Glutamatergic neuron (in vitro differentiated cells): ENCODE results near the gene NPIPA2. TPM values are rescaled to one million over a fixed set of nuclear protein-coding genes. Genes with fewer than 3 reads are reported as not detected.
"Not testable (repeated sequence)": the region's sequence is repeated elsewhere in the genome, so short reads cannot be mapped to it uniquely, and the experiment has no call there.

Experiments used
- DNase-seq: peaks from one replicate; pipeline ENCODE4 v3.0.0; 2022
- H3K27ac Mint-ChIP-seq: one replicate; pipeline ENCODE4 v1.8.0; 2020; ENCODE audit warnings: mild to moderate bottlenecking, mixed read lengths, inconsistent platforms; ENCODE audit not compliant: unreplicated experiment
- H3K27me3 Mint-ChIP-seq: one replicate; pipeline ENCODE4 v1.8.0; 2020; ENCODE audit warnings: mild to moderate bottlenecking, moderate library complexity, mixed read lengths, inconsistent platforms; ENCODE audit not compliant: unreplicated experiment
- H3K36me3 Mint-ChIP-seq: one replicate; pipeline ENCODE4 v1.8.0; 2020; ENCODE audit warnings: mild to moderate bottlenecking, mixed read lengths, inconsistent platforms; ENCODE audit not compliant: unreplicated experiment
- H3K4me1 Mint-ChIP-seq: one replicate; pipeline ENCODE4 v1.8.0; 2020; ENCODE audit warnings: mild to moderate bottlenecking, low read depth, mixed read lengths, inconsistent platforms; ENCODE audit not compliant: unreplicated experiment
- H3K4me3 Mint-ChIP-seq: one replicate; pipeline ENCODE4 v1.8.0; 2020; ENCODE audit warnings: mild to moderate bottlenecking, mixed read lengths, inconsistent platforms; ENCODE audit not compliant: unreplicated experiment
- H3K9me3 Mint-ChIP-seq: one replicate; pipeline ENCODE4 v1.8.0; 2020; ENCODE audit warnings: mild to moderate bottlenecking, moderate library complexity, mixed read lengths, inconsistent platforms; ENCODE audit not compliant: unreplicated experiment
- long read RNA-seq: library from polyadenylated mRNA; unstranded; transcript quantifications from one replicate; pipeline ENCODE4 v2.0.0, GENCODE V29; 2020; ENCODE audit not compliant: unreplicated experiment
- total RNA-seq: library from RNA; stranded (reverse); fragmentation: NEBNext Ultra II Directional; extraction: Animal tissue kit (Norgen Biotek cat#: 25700); gene quantifications from one replicate; pipeline ENCODE4 v1.2.1, GENCODE V29; 2021; ENCODE audit not compliant: unreplicated experiment

The NPIPA2 gene
- 21.2 TPM for total RNA-seq
- long read RNA-seq: 0 reads

DNA sequence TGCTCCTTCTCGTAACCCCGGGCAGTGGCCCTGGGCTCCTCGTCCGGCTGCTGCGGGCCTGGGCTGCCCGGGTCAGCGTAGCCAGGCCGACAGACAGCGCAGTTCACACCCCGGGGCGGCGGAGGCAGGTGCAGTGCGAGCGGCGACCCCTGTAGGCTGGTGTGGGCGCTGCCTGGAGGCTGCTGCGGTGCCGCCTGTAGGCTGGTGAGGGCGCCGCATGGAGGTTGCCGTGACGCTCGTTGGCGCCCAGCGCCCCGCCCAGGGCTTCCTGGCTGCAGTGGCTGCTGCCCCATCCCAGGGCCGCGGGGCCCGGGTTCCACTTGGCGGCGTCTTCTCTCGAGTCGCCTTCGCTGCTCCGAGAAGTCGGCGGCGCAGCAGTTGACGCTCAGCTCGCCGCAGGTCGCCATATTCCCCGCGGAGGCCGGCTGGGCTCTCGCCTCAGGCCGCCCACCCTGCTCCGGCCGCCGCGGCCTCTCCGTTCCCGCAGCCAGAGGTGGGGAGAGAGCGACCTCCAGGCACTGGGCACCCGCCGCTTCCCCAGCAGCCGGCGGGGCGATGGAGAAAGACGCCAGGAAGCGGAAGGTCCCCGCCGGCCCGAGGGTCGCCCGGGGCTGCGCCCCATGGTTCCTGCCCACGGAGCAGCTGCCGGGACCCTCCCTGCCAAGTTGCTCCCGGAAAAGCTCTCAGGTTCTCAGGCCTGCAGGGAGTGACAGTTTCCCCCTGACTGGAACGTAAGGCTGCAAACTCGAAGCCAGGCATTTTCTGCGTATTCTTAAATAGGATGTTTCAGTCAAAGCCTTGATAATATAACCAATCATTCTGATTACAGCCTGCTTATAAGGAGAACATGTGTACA lies at the start of gene NPIPA2:
Gene NPIPA2 (plus strand): TSS at position 261 of the 856 bp plus-strand sequence. CDS start 5,533 bp downstream, outside the sequence.
- H3K27me3 Mint-ChIP-seq, H3K4me1 Mint-ChIP-seq, H3K4me3 Mint-ChIP-seq, H3K27ac Mint-ChIP-seq, H3K9me3 Mint-ChIP-seq, DNase-seq, H3K36me3 Mint-ChIP-seq: not testable (repeated sequence)

DNA sequence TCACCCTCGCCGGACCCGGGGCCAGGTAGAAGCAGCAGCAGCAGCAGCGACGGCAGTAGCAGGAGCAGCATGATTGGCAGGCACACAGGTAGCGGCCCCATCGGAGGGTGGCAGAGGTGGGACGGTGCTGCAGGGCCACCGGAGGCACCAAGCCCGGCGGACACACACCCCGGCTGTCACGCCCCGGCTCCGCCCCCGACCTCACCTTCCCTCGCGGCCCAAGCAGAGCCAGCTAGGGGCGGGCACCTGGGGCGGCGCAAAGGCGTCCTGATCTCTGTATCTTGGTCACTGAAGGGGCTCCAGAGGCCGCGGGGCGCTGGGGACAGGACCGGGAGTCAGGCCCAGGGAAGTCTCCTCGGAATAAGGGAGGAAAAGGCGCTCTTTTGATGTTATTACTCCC lies 48.2 kb upstream of the NPIPA2 start, which contains the start of gene PLA2G10:
Gene PLA2G10 (minus strand): TSS at position 180 of the 400 bp plus-strand sequence. CDS start 79 bp downstream, at position 101.
- not testable (repeated sequence) for H3K27ac Mint-ChIP-seq, H3K4me1 Mint-ChIP-seq, H3K4me3 Mint-ChIP-seq, DNase-seq, H3K36me3 Mint-ChIP-seq, H3K9me3 Mint-ChIP-seq, H3K27me3 Mint-ChIP-seq

DNA sequence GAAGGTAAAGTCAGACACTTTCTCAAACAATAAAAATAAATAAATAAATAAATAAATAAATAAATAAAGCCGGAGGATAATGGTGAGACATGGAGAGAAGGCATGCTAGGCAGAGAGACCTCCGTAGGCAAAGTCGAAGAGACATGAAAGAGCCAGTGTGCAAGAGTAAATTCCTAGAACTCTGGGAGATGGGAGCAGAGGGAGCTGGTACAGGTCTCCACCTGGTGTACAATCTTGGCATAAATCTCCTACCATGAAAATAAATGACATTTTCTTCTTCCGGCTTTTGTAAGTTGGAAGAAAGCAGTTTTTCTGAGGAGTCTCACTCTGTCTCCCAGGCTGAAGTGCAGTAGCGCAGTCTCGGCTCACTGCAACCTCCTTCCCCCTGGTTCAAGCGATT lies 40.5 kb upstream of the NPIPA2 start:
- not testable (repeated sequence) for H3K4me3 Mint-ChIP-seq, H3K9me3 Mint-ChIP-seq, DNase-seq, H3K27ac Mint-ChIP-seq, H3K36me3 Mint-ChIP-seq, H3K4me1 Mint-ChIP-seq, H3K27me3 Mint-ChIP-seq

DNA sequence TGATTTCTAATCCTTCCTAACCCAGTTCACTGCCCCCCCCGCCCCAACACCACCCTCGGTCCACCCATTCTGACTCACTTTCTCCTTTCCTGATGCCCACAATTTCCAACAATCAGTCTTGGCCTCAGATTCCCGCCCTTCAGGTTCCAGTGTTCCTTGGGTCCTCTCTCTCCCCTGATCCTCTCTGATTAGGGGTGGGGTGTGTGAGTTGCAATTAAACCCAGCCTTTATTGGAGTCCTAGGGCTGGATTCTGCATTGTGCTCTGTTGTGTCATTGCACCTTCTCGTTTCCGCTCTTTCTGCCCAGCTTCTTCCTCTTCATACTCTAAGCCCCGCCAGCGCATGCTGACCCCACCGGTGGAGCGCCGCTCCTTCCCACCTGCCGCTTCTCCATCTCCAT lies 39.7 kb upstream of the NPIPA2 start:
- not testable (repeated sequence) for H3K9me3 Mint-ChIP-seq, DNase-seq, H3K27me3 Mint-ChIP-seq, H3K27ac Mint-ChIP-seq, H3K36me3 Mint-ChIP-seq, H3K4me3 Mint-ChIP-seq, H3K4me1 Mint-ChIP-seq

DNA sequence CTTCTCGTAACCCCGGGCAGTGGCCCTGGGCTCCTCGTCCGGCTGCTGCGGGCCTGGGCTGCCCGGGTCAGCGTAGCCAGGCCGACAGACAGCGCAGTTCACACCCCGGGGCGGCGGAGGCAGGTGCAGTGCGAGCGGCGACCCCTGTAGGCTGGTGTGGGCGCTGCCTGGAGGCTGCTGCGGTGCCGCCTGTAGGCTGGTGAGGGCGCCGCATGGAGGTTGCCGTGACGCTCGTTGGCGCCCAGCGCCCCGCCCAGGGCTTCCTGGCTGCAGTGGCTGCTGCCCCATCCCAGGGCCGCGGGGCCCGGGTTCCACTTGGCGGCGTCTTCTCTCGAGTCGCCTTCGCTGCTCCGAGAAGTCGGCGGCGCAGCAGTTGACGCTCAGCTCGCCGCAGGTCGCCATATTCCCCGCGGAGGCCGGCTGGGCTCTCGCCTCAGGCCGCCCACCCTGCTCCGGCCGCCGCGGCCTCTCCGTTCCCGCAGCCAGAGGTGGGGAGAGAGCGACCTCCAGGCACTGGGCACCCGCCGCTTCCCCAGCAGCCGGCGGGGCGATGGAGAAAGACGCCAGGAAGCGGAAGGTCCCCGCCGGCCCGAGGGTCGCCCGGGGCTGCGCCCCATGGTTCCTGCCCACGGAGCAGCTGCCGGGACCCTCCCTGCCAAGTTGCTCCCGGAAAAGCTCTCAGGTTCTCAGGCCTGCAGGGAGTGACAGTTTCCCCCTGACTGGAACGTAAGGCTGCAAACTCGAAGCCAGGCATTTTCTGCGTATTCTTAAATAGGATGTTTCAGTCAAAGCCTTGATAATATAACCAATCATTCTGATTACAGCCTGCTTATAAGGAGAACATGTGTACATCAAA lies 38.9 kb upstream of the NPIPA2 start, which contains the start of gene NPIPA3:
Gene NPIPA3 (plus strand): TSS at position 256 of the 856 bp plus-strand sequence. CDS start 5,533 bp downstream, outside the sequence.
- not testable (repeated sequence) for H3K27me3 Mint-ChIP-seq, H3K27ac Mint-ChIP-seq, H3K9me3 Mint-ChIP-seq, DNase-seq, H3K36me3 Mint-ChIP-seq, H3K4me1 Mint-ChIP-seq, H3K4me3 Mint-ChIP-seq

DNA sequence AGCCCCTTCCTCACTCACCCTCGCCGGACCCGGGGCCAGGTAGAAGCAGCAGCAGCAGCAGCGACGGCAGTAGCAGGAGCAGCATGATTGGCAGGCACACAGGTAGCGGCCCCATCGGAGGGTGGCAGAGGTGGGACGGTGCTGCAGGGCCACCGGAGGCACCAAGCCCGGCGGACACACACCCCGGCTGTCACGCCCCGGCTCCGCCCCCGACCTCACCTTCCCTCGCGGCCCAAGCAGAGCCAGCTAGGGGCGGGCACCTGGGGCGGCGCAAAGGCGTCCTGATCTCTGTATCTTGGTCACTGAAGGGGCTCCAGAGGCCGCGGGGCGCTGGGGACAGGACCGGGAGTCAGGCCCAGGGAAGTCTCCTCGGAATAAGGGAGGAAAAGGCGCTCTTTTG lies 9.1 kb upstream of the NPIPA2 start:
- H3K27ac Mint-ChIP-seq, H3K9me3 Mint-ChIP-seq, H3K4me1 Mint-ChIP-seq: not testable (repeated sequence)

DNA sequence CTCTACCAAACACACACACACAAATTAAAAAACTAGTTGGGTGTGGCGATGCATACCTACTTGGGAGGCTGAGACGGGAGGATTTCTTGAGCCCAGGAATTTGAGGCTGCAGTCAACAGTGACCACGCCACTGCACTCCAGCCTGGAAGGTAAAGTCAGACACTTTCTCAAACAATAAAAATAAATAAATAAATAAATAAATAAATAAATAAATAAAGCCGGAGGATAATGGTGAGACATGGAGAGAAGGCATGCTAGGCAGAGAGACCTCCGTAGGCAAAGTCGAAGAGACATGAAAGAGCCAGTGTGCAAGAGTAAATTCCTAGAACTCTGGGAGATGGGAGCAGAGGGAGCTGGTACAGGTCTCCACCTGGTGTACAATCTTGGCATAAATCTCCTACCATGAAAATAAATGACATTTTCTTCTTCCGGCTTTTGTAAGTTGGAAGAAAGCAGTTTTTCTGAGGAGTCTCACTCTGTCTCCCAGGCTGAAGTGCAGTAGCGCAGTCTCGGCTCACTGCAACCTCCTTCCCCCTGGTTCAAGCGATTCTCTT lies 1.4 kb upstream of the NPIPA2 start:
- H3K27me3 Mint-ChIP-seq, DNase-seq, H3K4me3 Mint-ChIP-seq, H3K4me1 Mint-ChIP-seq, H3K9me3 Mint-ChIP-seq, H3K36me3 Mint-ChIP-seq, H3K27ac Mint-ChIP-seq: not testable (repeated sequence)

More for the DNA sequence above, 9.1 kb upstream of the NPIPA2 start:
- not testable (repeated sequence) for H3K36me3 Mint-ChIP-seq, DNase-seq, H3K27me3 Mint-ChIP-seq, H3K4me3 Mint-ChIP-seq

DNA sequence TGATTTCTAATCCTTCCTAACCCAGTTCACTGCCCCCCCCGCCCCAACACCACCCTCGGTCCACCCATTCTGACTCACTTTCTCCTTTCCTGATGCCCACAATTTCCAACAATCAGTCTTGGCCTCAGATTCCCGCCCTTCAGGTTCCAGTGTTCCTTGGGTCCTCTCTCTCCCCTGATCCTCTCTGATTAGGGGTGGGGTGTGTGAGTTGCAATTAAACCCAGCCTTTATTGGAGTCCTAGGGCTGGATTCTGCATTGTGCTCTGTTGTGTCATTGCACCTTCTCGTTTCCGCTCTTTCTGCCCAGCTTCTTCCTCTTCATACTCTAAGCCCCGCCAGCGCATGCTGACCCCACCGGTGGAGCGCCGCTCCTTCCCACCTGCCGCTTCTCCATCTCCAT lies 539 bp upstream of the NPIPA2 start:
- H3K36me3 Mint-ChIP-seq, H3K27me3 Mint-ChIP-seq, H3K9me3 Mint-ChIP-seq, H3K4me1 Mint-ChIP-seq, H3K4me3 Mint-ChIP-seq, H3K27ac Mint-ChIP-seq, DNase-seq: not testable (repeated sequence)

DNA sequence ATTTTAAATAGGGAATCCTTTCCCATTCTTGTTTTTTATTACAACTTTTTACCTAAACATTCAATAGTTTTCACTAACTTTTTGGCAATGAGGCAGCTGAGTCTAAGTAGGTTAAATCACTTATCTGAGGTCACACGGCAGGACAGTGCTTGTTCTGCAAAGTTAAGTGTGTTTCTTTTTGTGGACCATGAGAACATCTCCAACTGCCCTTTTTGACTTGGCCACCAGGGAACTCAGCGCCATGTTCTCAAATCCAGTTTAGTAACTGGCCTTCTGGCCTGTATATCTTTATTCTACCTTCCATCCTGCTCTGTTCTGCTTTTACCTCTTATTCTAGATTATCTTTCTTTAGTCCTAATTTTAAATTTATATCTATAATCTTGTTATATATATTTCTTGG lies 31.3 kb downstream of the NPIPA2 start:
- H3K4me3 Mint-ChIP-seq, H3K36me3 Mint-ChIP-seq, H3K9me3 Mint-ChIP-seq, H3K27me3 Mint-ChIP-seq, H3K27ac Mint-ChIP-seq, H3K4me1 Mint-ChIP-seq, DNase-seq: not testable (repeated sequence)

DNA sequence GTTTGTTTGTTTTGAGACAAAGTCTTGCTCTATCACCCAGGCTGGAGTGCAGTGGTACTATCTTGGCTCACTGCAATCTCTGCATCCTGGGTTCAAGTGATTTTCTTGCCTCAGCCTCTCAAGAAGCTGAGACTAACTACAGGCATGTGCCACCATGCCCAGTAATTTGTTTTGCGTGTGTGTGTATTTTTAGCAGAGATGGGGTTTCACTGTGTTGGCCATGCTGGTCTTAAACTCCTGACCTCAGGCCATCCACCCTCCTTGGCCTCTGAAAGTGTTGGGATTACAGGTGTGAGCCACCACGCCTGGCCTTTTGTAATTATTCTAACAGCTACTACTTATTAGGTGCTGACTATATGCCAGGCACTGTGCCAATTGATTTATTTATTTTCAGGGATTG lies 33.3 kb downstream of the NPIPA2 start:
- H3K9me3 Mint-ChIP-seq, H3K36me3 Mint-ChIP-seq, H3K27ac Mint-ChIP-seq, H3K4me3 Mint-ChIP-seq, DNase-seq, H3K27me3 Mint-ChIP-seq, H3K4me1 Mint-ChIP-seq: not testable (repeated sequence)

DNA sequence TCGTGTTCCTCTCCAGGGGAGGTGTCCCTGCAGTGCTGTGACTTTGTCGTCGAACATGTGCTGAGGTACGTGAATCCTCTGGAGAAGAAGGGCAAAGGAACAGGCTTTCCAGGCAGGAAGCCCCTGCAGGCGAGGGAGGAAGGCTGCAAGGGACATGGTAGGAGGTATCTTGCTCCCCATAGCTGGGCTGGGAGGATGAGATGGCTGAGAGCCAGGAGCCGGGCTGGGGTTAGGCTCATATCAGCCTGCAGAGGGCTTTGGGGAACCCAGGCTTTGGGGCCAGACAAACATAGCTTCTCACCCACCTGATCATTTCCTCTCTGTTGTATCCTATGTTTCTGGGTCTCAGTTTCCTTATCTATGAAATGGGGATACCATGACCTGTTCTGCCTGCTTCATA lies 34.4 kb downstream of the NPIPA2 start:
- not testable (repeated sequence) for H3K36me3 Mint-ChIP-seq, H3K27ac Mint-ChIP-seq, H3K27me3 Mint-ChIP-seq, DNase-seq, H3K4me1 Mint-ChIP-seq, H3K9me3 Mint-ChIP-seq, H3K4me3 Mint-ChIP-seq
